PFSK-1 (cell line): ENCODE data around the gene DNER.

Experiments
- REST ChIP-seq, 2 experiments: IDR thresholded peaks; 2 replicates each; pipeline versions ENCODE4 v1.6.1 to v1.8.0; 2011 to 2012; ENCODE audit warnings: low read depth in 2 of 2, low read length in 2 of 2, control low read depth in 1 of 2, inconsistent platforms in 1 of 2, mild to moderate bottlenecking in 1 of 2, moderate library complexity in 1 of 2; ENCODE audit not compliant: insufficient read depth in 1 of 2
- TAF1 ChIP-seq: IDR thresholded peaks from 2 replicates; pipeline ENCODE4 v1.6.1; 2012; ENCODE audit warnings: low read length, control low read depth, borderline replicate concordance; ENCODE audit not compliant: insufficient read depth

- TF ChIP-seq TAF1 (no peak), REST (IDR thresholded peaks at IDR 0.05; ENCODE audit: insufficient read depth in 1 of 2, low read depth in 2 of 2, low read length in 2 of 2) (no peak)
Measured at GRCh38 chr2:229633556-229633955, 80.8 kb downstream of the DNER start.
